Adipose tissue (tissue), 3 donors: ENCODE measurements around the gene RNF8. TPM values are rescaled to one million over a fixed set of nuclear protein-coding genes. Genes with fewer than 3 reads are reported as not detected.

Experiments
- H3K27ac ChIP-seq: one replicate; pipeline ENCODE4 v1.5.1; 2013; ENCODE audit warnings: low read depth, low read length
- WGBS, 3 donors: extraction: QIAGEN DNeasy Blood & Tissue Kit; methylation state at CpG; one replicate each; pipeline ENCODE4 v1.1.7; 2013; 5-methylcytosine and 5-hydroxymethylcytosine counted together
- polyA plus RNA-seq, 3 donors: library from polyadenylated mRNA; stranded (reverse); fragments of 200-250 nt; gene quantifications; one replicate each; pipeline ENCODE4 v1.2.3, GENCODE V29; 2013
- donor health status: healthy with polysubstance abuse.
- donor health status: Bipolar disorder and iron deficiency.
- donor health status: healthy.

Gene RNF8
- polyA plus RNA-seq, 3 donors, result 5.4 to 12.9 (median 8.9) TPM

GRCh38 chr6:37347670-37348111 lies 6.1 kb upstream of the RNF8 start:
- H3K27ac ChIP-seq, result no peak overlapping the region
- WGBS, 3 donors, result 73 to 84% (median 83%) methylated on average over 4 of the region's 4 CpGs

GRCh38 chr6:37351027-37351426 lies 2.8 kb upstream of the RNF8 start:
- no peak overlapping the region for H3K27ac ChIP-seq
- WGBS, 3 donors, result 85 to 94% (median 88%) methylated on average over 3 of the region's 3 CpGs

GRCh38 chr6:37352384-37352783 lies 1.4 kb upstream of the RNF8 start:
- 92 to 94% (median 92%) methylated on average over 3 of the region's 3 CpGs for WGBS, 3 donors

GRCh38 chr6:37354526-37355384 lies 972 bp downstream of the RNF8 start:
- H3K27ac ChIP-seq, result no peak overlapping the region

More at GRCh38 chr6:37352384-37352783, 1.4 kb upstream of the RNF8 start:
- no peak overlapping the region for H3K27ac ChIP-seq

GRCh38 chr6:37357288-37357687 lies 3.5 kb downstream of the RNF8 start:
- WGBS, 3 donors, result 20 to 53% (median 40%) methylated on average over 1 of the region's 1 CpG
- no peak overlapping the region for H3K27ac ChIP-seq

More at GRCh38 chr6:37354526-37355384, 972 bp downstream of the RNF8 start:
- WGBS, 3 donors, result 5 to 6% (median 6%) methylated on average over 37 to 44 of the region's 44 CpGs

GRCh38 chr6:37357860-37358259 lies 4.1 kb downstream of the RNF8 start:
- H3K27ac ChIP-seq, result no peak overlapping the region
- 69 to 91% (median 85%) methylated on average over 2 of the region's 2 CpGs for WGBS, 3 donors

- H3K27ac ChIP-seq, result no peak overlapping the region
- WGBS, 3 donors, result 63 to 77% (median 72%) methylated on average over 3 of the region's 3 CpGs
Observed at GRCh38 chr6:37359039-37359438, 5.3 kb downstream of the RNF8 start.

GRCh38 chr6:37362101-37362828 lies 8.5 kb downstream of the RNF8 start:
- H3K27ac ChIP-seq, result no peak overlapping the region
- 75 to 80% (median 77%) methylated on average over 2 of the region's 2 CpGs for WGBS, 3 donors

GRCh38 chr6:37365791-37366190 lies 12.0 kb downstream of the RNF8 start:
- no peak overlapping the region for H3K27ac ChIP-seq
- 13 to 52% (median 45%) methylated on average over 2 of the region's 2 CpGs for WGBS, 3 donors

- WGBS, 3 donors, result 72 to 97% (median 91%) methylated on average over 3 of the region's 3 CpGs
- H3K27ac ChIP-seq, result no peak overlapping the region
Observed at GRCh38 chr6:37366910-37367309, 13.1 kb downstream of the RNF8 start.

GRCh38 chr6:37368961-37369320 lies 15.2 kb downstream of the RNF8 start:
- no peak overlapping the region for H3K27ac ChIP-seq
- 54 to 96% (median 70%) methylated on average over 1 of the region's 1 CpG for WGBS, 3 donors

GRCh38 chr6:37369321-37370201 lies 15.8 kb downstream of the RNF8 start:
- no peak overlapping the region for H3K27ac ChIP-seq
- WGBS, 3 donors, result 50 to 69% (median 67%) methylated on average over 1 of the region's 1 CpG

- WGBS, 3 donors, result 82 to 88% (median 88%) methylated on average over 4 of the region's 4 CpGs
- no peak overlapping the region for H3K27ac ChIP-seq
Observed at GRCh38 chr6:37371154-37372083, 17.6 kb downstream of the RNF8 start.

- 76 to 97% (median 95%) methylated on average over 1 of the region's 1 CpG for WGBS, 3 donors
- H3K27ac ChIP-seq, result no peak overlapping the region
Observed at GRCh38 chr6:37372116-37372515, 18.3 kb downstream of the RNF8 start.

GRCh38 chr6:37373822-37374471 lies 20.2 kb downstream of the RNF8 start:
- H3K27ac ChIP-seq, result no peak overlapping the region
- WGBS, 3 donors, result 88 to 92% (median 88%) methylated on average over 1 of the region's 1 CpG

- no peak overlapping the region for H3K27ac ChIP-seq
Observed at GRCh38 chr6:37375376-37375775, 21.6 kb downstream of the RNF8 start.

GRCh38 chr6:37376078-37376743 lies 22.4 kb downstream of the RNF8 start:
- WGBS, 3 donors, result 77 to 81% (median 80%) methylated on average over 4 of the region's 4 CpGs
- no peak overlapping the region for H3K27ac ChIP-seq
